ENCODE data around the gene GNAQ.

GRCh38 chr9:77847626-77848025, 184.0 kb downstream of the GNAQ start:
- TF ChIP-seq, protein P1, sequence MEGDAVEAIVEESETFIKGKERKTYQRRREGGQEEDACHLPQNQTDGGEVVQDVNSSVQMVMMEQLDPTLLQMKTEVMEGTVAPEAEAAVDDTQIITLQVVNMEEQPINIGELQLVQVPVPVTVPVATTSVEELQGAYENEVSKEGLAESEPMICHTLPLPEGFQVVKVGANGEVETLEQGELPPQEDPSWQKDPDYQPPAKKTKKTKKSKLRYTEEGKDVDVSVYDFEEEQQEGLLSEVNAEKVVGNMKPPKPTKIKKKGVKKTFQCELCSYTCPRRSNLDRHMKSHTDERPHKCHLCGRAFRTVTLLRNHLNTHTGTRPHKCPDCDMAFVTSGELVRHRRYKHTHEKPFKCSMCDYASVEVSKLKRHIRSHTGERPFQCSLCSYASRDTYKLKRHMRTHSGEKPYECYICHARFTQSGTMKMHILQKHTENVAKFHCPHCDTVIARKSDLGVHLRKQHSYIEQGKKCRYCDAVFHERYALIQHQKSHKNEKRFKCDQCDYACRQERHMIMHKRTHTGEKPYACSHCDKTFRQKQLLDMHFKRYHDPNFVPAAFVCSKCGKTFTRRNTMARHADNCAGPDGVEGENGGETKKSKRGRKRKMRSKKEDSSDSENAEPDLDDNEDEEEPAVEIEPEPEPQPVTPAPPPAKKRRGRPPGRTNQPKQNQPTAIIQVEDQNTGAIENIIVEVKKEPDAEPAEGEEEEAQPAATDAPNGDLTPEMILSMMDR (conservative IDR thresholded peaks at IDR 0.05 in 1 of 2, IDR thresholded peaks at IDR 0.05 in 1 of 2; ENCODE audit: extremely low read depth in 1 of 2, insufficient read depth in 1 of 2, low read depth in 1 of 2, low read length in 2 of 2): no peak
- no peak for TF ChIP-seq EZH2 (IDR thresholded peaks at IDR 0.05; ENCODE audit: borderline replicate concordance, low read length)
